Activated T-cell treated with anti-CD3 and anti-CD28 coated beads for 24 hours (primary cell): Measurements from ENCODE around the gene NFKB1.
"Not testable (repeated sequence)": the region's sequence is repeated elsewhere in the genome, so short reads cannot be mapped to it uniquely, and the experiment has no call there.

Experiments used
- DNase-seq: peaks from one replicate; pipeline ENCODE4 v3.0.0-alpha.2; 2020; ENCODE audit warnings: low read depth

Gene NFKB1

GRCh38 chr4:102600689-102601088 lies 99.5 kb downstream of the NFKB1 start:
- no peak for DNase-seq

- DNase-seq: no peak
Measured at GRCh38 chr4:102601586-102602227, 100.5 kb downstream of the NFKB1 start.

GRCh38 chr4:102604222-102604940 lies 103.2 kb downstream of the NFKB1 start:
- DNase-seq: no peak

GRCh38 chr4:102606261-102606660 lies 105.1 kb downstream of the NFKB1 start:
- DNase-seq: no peak

GRCh38 chr4:102606846-102607450 lies 105.8 kb downstream of the NFKB1 start:
- DNase-seq: no peak

GRCh38 chr4:102608190-102608589 lies 107.0 kb downstream of the NFKB1 start:
- DNase-seq: no peak

- DNase-seq: no peak
Measured at GRCh38 chr4:102610007-102610406, 108.8 kb downstream of the NFKB1 start.

- DNase-seq: no peak
Measured at GRCh38 chr4:102610476-102610875, 109.3 kb downstream of the NFKB1 start.

- DNase-seq: no peak
Measured at GRCh38 chr4:102612210-102612609, 111.1 kb downstream of the NFKB1 start.

- no peak for DNase-seq
Measured at GRCh38 chr4:102612824-102613366, 111.7 kb downstream of the NFKB1 start.

- DNase-seq: no peak
Measured at GRCh38 chr4:102614801-102615200, 113.6 kb downstream of the NFKB1 start.

GRCh38 chr4:102616636-102617035 lies 115.5 kb downstream of the NFKB1 start:
- DNase-seq: no peak

- DNase-seq: not testable (repeated sequence)
Measured at GRCh38 chr4:102619021-102619420, 117.9 kb downstream of the NFKB1 start.

GRCh38 chr4:102619776-102620631 lies 118.8 kb downstream of the NFKB1 start:
- not testable (repeated sequence) for DNase-seq

GRCh38 chr4:102620697-102621497 lies 119.7 kb downstream of the NFKB1 start:
- DNase-seq: no peak

- no peak for DNase-seq
Measured at GRCh38 chr4:102623622-102624021, 122.5 kb downstream of the NFKB1 start.

GRCh38 chr4:102624505-102624904 lies 123.3 kb downstream of the NFKB1 start:
- DNase-seq: no peak

GRCh38 chr4:102625232-102625930 lies 124.2 kb downstream of the NFKB1 start:
- DNase-seq: peak; percentile 48

GRCh38 chr4:102627831-102628523 lies 126.8 kb downstream of the NFKB1 start:
- no peak for DNase-seq

- DNase-seq: no peak
Measured at GRCh38 chr4:102629673-102630072, 128.5 kb downstream of the NFKB1 start.
